ENCODE data around the gene SMCR8. TPM values are rescaled to one million over a fixed set of nuclear protein-coding genes. Genes with fewer than 3 reads are reported as not detected.

The SMCR8 gene
- 24.9 TPM for total RNA-seq (2013)
- 10 to 100 TPM in 1 of 3 donors, 1 to 10 TPM in 2; 2.4 to 24.4 (median 5.3) TPM for polyA plus RNA-seq
- 24.5 and 36.1 TPM in 2 replicates for polyA minus RNA-seq
- 112 to 199 (median 153) reads per million in 11 experiments for total RNA-seq

DNA sequence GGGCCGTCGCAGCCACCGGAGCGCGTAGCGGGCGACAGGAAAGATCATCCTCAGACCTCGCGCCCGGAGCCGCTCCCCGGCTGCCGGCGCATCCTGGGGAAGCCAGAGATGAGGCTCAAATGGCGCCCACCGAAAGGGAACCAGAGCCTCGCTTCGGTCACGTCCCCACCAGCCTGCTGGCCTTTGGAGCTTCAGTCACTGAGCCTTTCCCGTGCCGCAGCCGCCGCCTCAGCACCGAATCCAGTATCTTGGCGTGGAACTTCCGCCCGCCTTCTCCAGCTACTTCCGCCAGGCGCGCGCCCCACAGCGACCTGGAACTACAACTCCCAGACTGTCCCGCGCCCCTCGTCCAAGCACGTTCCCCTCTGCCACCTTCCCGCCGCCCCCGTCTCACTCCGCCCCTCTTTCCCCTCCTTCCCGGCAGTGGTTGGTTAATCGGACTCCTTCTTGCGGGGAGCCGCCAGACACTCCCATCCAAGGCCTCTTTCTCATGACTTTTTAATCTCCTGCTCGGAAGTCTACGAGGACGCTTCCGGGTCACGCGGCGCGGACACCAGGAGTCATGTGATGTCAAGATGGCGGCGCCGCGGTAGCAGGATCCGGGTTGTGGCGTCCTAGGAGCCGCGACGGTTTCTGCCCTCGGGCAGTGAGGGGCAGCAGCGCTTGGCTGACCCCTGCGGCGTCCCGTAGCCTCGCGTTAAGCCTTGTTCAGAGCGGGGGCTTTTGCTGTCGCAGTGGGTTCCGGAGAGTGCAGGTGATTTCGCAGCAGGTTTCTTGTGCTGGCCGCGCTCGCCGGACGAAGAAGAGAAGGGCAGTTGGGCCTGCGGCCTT lies at the start of gene SMCR8, which contains the start of gene TOP3A:
TSS of gene SMCR8 (plus strand) at position 563 of the 831 bp plus-strand sequence. CDS start 497 bp downstream, outside the sequence.
TSS of gene TOP3A (minus strand) at position 264 of the 831 bp plus-strand sequence. CDS start at position 48, 216 bp downstream.
- peaks cover 0 to 4% (median 2%) of the 10 kb centered on the region in 7 donors for H3K9me3 Mint-ChIP-seq
- peaks cover 50 to 54% of the 10 kb centered on the region in 2 donors for H3K36me3 Mint-ChIP-seq
- Histone ChIP-seq H3K9ac (ENCODE audit: insufficient read depth, low read length, poor library complexity, severe bottlenecking) (peak within 1 kb of the TSS; percentile 98), H3K79me2 (ENCODE audit: insufficient read depth, low read length) (peaks cover 96% of the 10 kb centered on the region), H3K4me3 (replicated peaks in 1 of 3; ENCODE audit: low read depth in 2 of 3, low read length in 3 of 3) (peak within 1 kb of the TSS; percentile 55 to 88 (median 84)), H4K20me1 (ENCODE audit: insufficient read depth, low read length) (peaks cover 76% of the 10 kb centered on the region), H3K27ac (ENCODE audit: low read depth in 1 of 2, low read length in 2 of 2) (peak within 1 kb of the TSS; percentile 97 to 100), H3K4me1 (ENCODE audit: control insufficient read depth in 1 of 2, insufficient read depth in 2 of 2, low read length in 2 of 2) (peaks cover 65 to 87% of the 10 kb centered on the region in 2 donors), H3K9me3 (replicated peaks in 1 of 2; ENCODE audit: control insufficient read depth in 1 of 2, insufficient read depth in 1 of 2, low read length in 2 of 2) (no peaks in the 10 kb centered on the region), H3K27me3 (ENCODE audit: control insufficient read depth in 2 of 2, insufficient read depth in 2 of 2, low read length in 2 of 2) (no peaks in the 10 kb centered on the region), H3K4me2 (replicated peaks; ENCODE audit: extremely low read depth, low read length, poor library complexity, severe bottlenecking) (peak within 1 kb of the TSS; percentile 99), H2AFZ (ENCODE audit: insufficient read depth, low read depth, low read length, poor library complexity, severe bottlenecking) (peak within 1 kb of the TSS; percentile 87), H3K36me3 (replicated peaks in 1 of 2; ENCODE audit: control insufficient read depth in 1 of 2, insufficient read depth in 2 of 2, low read length in 2 of 2) (peaks cover 21 to 41% of the 10 kb centered on the region in 2 donors)
- H3K4me3 Mint-ChIP-seq = peak within 1 kb of the TSS; percentile 93 to 97
- peak within 1 kb of the TSS; percentile 98 to 100 (median 100) for H3K27ac Mint-ChIP-seq
- intact Hi-C loops (cut with micrococcal nuclease) = loop anchor here (2.0 kb wide), 2 partner anchors 14 to 54 kb away; partner anchors contain the start of gene MIEF2 (in 2 of the 2)
- TF ChIP-seq CTCF (IDR thresholded peaks at IDR 0.05) = no peak
- H3K27me3 Mint-ChIP-seq (ENCODE audit: low read depth in 3 of 3) = no peaks in the 10 kb centered on the region
- WGBS (ENCODE audit: insufficient coverage) = under 1% methylated on average over 78 of the region's 78 CpGs
- H3K4me1 Mint-ChIP-seq = peaks cover 78% of the 10 kb centered on the region
- peak; percentile 94 to 98 (median 97) for DNase-seq

- Mint-ChIP-seq H3K27me3 (ENCODE audit: low read depth in 3 of 3) (peaks cover 0 to 1% (median 0%) of the 10 kb centered on the region in 3 donors), H3K4me3 (no peak overlapping the region), H3K4me1 (peaks cover 3% of the 10 kb centered on the region), H3K36me3 (peaks cover 24 to 38% of the 10 kb centered on the region in 2 donors), H3K27ac (no peak overlapping the region), H3K9me3 (no peaks in the 10 kb centered on the region)
- no peak overlapping the region for H3K4me2 ChIP-seq (replicated peaks; ENCODE audit: extremely low read depth, low read length, poor library complexity, severe bottlenecking)
- H3K27me3 ChIP-seq (ENCODE audit: control insufficient read depth in 2 of 2, insufficient read depth in 2 of 2, low read length in 2 of 2) = no peaks in the 10 kb centered on the region
- no peak overlapping the region for H3K4me3 ChIP-seq (replicated peaks in 1 of 3; ENCODE audit: low read depth in 2 of 3, low read length in 3 of 3)
- intact Hi-C loops (cut with micrococcal nuclease) = no loop called here
- H3K4me1 ChIP-seq (ENCODE audit: control insufficient read depth in 1 of 2, insufficient read depth in 2 of 2, low read length in 2 of 2) = peaks cover 0 to 5% of the 10 kb centered on the region in 2 donors
- no peaks in the 10 kb centered on the region for H3K9me3 ChIP-seq (replicated peaks in 1 of 2; ENCODE audit: control insufficient read depth in 1 of 2, insufficient read depth in 1 of 2, low read length in 2 of 2)
- no peak overlapping the region for H2AFZ ChIP-seq (ENCODE audit: insufficient read depth, low read depth, low read length, poor library complexity, severe bottlenecking)
- H3K9ac ChIP-seq (ENCODE audit: insufficient read depth, low read length, poor library complexity, severe bottlenecking) = no peak overlapping the region
- no peak for DNase-seq
- 95% methylated on average over 3 of the region's 10 CpGs for WGBS (ENCODE audit: insufficient coverage)
- peaks cover 23 to 48% of the 10 kb centered on the region in 2 donors for H3K36me3 ChIP-seq (replicated peaks in 1 of 2; ENCODE audit: control insufficient read depth in 1 of 2, insufficient read depth in 2 of 2, low read length in 2 of 2)
- no peak overlapping the region for H3K27ac ChIP-seq (ENCODE audit: low read depth in 1 of 2, low read length in 2 of 2)
- peaks cover 8% of the 10 kb centered on the region for H4K20me1 ChIP-seq (ENCODE audit: insufficient read depth, low read length)
- TF ChIP-seq CTCF (IDR thresholded peaks at IDR 0.05) = no peak
- H3K79me2 ChIP-seq (ENCODE audit: insufficient read depth, low read length) = no peaks in the 10 kb centered on the region
Measured at GRCh38 chr17:18267366-18267765, 47.7 kb upstream of the SMCR8 start.

All from CD14-positive monocyte (primary cell).